ENCODE results near the gene TFDP2. TPM values are rescaled to one million over a fixed set of nuclear protein-coding genes. Genes with fewer than 3 reads are reported as not detected.
"Not testable (repeated sequence)": the region's sequence is repeated elsewhere in the genome, so short reads cannot be mapped to it uniquely, and the experiment has no call there.

Gene TFDP2
- total RNA-seq, 4 donors from 2014 or later = 38.0 to 95.4 (median 65.4) TPM

DNA sequence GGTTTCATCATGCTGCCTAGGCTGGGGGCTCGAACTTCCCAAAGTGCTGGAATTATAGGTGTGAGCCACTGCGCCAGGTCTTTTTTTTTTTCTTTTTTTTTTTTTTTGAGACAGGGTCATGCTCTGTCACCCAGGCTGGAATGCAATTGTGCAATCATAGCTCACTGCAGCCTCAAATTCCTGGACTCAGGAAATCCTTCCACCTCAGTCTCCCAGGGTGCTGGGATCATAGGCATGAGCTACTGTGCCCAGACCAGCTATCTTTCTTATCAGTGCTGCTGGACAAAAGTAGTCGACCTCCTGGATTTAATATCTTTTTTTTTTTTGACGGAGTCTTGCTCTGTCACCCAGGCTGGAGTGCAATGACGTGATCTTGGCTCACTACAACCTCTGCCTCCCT is 60.8 kb downstream of the TFDP2 start:
- DNase-seq = no peak
- Histone ChIP-seq H3K27ac (peak overlapping the region in 1 of 4 donors; percentile 89), H3K4me3 (no peak overlapping the region)

DNA sequence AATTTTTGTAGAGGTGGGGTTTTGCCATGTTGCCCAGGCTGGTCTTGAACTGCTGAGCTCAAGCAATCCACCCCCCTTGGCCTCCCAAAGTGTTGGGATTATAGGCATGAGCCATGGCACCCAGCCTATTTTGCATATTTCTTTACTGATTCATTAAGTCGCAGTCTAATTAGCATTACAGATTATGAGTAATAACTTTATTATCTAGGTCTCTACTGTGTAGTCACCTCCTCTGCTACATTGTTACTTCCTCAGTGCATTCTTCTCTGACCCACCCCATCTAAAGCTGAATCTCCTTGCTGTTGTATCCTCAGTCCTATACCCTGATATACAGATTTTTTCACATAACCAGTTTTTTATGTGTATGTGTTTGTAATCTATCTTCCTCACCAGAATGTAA is 61.7 kb downstream of the TFDP2 start:
- Histone ChIP-seq H3K36me3 (no peaks in the 10 kb centered on the region), H3K4me3 (no peak overlapping the region), H3K27ac (peak overlapping the region in 2 of 4 donors; percentile 69 to 89), H3K9me3 (no peaks in the 10 kb centered on the region), H3K4me1 (no peaks in the 10 kb centered on the region), H3K27me3 (no peaks in the 10 kb centered on the region)
- DNase-seq = no peak
- TF ChIP-seq POLR2A (IDR thresholded peaks at IDR 0.05) = no peak

More for the DNA sequence above, 60.8 kb downstream of the TFDP2 start:
- no peaks in the 10 kb centered on the region for H3K4me1 ChIP-seq
- no peaks in the 10 kb centered on the region for H3K36me3 ChIP-seq
- H3K27me3 ChIP-seq = no peaks in the 10 kb centered on the region
- no peak for TF ChIP-seq POLR2A (IDR thresholded peaks at IDR 0.05)
- TF ChIP-seq, protein P1, sequence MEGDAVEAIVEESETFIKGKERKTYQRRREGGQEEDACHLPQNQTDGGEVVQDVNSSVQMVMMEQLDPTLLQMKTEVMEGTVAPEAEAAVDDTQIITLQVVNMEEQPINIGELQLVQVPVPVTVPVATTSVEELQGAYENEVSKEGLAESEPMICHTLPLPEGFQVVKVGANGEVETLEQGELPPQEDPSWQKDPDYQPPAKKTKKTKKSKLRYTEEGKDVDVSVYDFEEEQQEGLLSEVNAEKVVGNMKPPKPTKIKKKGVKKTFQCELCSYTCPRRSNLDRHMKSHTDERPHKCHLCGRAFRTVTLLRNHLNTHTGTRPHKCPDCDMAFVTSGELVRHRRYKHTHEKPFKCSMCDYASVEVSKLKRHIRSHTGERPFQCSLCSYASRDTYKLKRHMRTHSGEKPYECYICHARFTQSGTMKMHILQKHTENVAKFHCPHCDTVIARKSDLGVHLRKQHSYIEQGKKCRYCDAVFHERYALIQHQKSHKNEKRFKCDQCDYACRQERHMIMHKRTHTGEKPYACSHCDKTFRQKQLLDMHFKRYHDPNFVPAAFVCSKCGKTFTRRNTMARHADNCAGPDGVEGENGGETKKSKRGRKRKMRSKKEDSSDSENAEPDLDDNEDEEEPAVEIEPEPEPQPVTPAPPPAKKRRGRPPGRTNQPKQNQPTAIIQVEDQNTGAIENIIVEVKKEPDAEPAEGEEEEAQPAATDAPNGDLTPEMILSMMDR (IDR thresholded peaks at IDR 0.05) = no peak
- no peaks in the 10 kb centered on the region for H3K9me3 ChIP-seq

DNA sequence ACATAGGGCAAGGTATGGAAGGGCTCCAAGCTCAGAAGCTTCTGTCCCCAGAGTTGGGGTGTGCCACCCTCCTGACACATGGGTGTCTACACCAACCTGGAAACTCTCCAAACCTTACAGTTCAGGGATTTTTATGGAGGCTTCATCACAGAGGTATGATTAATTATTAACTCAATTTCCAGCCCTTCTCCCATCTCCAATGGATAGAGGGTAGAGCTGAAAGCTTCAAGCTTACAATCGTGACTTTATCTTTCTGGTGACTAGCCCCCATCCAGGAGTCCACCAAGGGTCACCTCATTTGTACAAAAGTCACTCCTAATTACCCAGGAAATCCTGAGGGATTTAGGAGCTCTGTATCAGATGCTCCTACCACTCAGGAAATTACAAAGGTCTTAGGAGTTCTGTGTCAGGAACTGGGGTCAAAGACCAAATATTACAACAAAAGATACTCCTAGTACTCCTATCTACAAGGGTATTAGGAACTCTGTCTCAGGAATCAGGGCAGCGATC is 62.7 kb downstream of the TFDP2 start:
- Histone ChIP-seq H3K4me3 (no peak overlapping the region), H3K9me3 (no peaks in the 10 kb centered on the region), H3K36me3 (no peaks in the 10 kb centered on the region), H3K27me3 (no peaks in the 10 kb centered on the region), H3K27ac (peak overlapping the region in 3 of 4 donors; percentile 48 to 89 (median 69)), H3K4me1 (no peaks in the 10 kb centered on the region)
- TF ChIP-seq, protein P1 (IDR thresholded peaks at IDR 0.05) = no peak
- no peak for TF ChIP-seq POLR2A (IDR thresholded peaks at IDR 0.05)
- peak in 1 of 3 donors; percentile 76 for DNase-seq

DNA sequence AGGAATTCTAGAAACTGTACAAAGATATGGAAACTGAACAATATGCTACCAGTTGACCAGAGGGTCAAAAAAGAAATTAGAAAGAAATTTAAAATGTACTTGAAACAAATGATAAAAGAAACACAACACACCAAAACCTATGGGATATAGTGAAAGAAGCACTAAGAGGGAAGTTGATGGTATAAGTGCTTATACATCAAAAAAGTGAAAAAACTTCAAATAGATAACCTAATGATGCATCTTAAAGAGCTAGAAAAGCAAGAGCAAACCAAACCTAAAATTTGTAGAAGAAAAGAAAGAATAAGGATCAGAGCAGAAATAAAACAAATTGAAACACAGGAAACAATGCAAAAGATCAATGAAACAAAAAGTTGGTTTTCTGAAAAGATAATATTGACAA is 68.2 kb downstream of the TFDP2 start:
- H3K27me3 ChIP-seq = no peaks in the 10 kb centered on the region
- H3K27ac ChIP-seq = no peak overlapping the region
- H3K9me3 ChIP-seq = no peaks in the 10 kb centered on the region
- no peak for DNase-seq
- peaks cover 0 to 6% (median 0%) of the 10 kb centered on the region in 4 donors for H3K4me1 ChIP-seq
- no peaks in the 10 kb centered on the region for H3K36me3 ChIP-seq
- no peak for TF ChIP-seq POLR2A (IDR thresholded peaks at IDR 0.05)
- TF ChIP-seq, protein P1 (IDR thresholded peaks at IDR 0.05) = no peak
- H3K4me3 ChIP-seq = no peak overlapping the region

DNA sequence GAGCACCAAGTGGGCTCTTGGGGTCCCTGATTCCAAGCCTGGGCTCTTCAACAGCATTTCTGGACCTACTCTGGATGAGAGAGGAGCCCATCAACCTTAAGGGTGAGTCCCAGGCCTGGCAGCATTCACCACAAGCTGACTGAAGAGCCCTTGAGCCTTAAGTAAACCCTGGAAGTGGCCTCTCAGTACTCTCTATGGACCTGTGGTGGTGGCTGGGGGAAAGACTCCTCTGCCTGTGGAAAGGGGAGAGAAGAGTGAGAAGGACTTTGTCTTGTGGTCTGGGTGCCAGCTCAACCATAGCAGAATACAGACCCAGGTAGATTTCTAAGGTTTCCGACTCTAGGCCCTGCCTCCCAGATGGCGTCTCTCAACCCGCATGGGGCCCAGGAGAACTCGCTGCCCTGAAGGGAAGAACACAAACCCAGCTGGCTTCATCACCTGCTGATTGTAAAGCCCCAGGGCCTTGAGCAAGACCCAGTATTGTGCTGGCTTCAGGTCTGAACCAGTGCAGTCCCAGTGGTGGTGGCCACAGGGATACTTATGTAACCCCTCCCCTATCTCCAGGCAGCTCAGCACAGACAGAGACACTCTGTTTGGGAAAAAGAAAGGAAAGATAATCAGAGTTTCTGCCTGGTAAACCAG is 71.4 kb downstream of the TFDP2 start:
- no peak for TF ChIP-seq POLR2A (IDR thresholded peaks at IDR 0.05)
- TF ChIP-seq, protein P1 (IDR thresholded peaks at IDR 0.05) = no peak
- Histone ChIP-seq H3K27ac (peak overlapping the region in 3 of 4 donors; percentile 32 to 69 (median 55)), H3K4me3 (no peak overlapping the region), H3K4me1 (peaks cover 0 to 7% (median 0%) of the 10 kb centered on the region in 4 donors), H3K27me3 (no peaks in the 10 kb centered on the region), H3K36me3 (no peaks in the 10 kb centered on the region), H3K9me3 (no peaks in the 10 kb centered on the region)
- no peak for DNase-seq

DNA sequence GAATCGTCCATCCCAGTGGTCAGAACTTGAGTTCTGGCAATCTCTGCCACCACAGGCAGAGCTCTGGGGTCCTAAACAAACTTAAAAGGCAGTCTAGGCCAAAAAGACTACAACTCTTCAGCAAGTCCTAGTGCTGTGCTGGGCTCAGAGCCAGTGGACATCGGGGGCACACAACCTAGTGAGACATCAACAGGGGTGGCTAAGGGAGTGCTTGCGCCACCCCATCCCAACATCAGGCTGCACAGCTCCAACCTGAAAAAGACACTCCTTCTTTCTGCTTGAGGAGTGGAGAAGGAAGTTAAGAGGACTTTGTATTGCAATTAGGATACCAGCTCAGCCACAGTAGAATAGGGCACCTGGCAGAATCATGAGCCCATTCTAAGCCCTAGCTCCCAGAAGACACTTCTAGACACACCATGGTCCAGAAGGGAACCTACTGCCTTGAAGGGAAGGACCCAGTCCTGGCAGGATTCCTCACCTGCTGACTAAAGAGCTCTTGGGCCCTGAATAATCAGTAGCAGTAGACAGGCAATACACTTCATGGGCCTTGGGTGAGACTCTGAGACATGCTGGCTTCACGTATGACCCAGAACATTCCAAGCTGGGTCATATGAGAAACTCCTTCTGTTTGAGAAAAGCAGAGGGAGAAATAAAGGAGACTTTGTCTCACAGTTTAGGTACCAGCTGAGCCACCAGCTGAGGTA is 72.0 kb downstream of the TFDP2 start:
- H3K9me3 ChIP-seq = no peaks in the 10 kb centered on the region
- no peak for DNase-seq
- H3K27me3 ChIP-seq = no peaks in the 10 kb centered on the region
- no peak overlapping the region for H3K4me3 ChIP-seq
- H3K27ac ChIP-seq = peak overlapping the region in 3 of 4 donors; percentile 32 to 69 (median 55)
- no peaks in the 10 kb centered on the region for H3K36me3 ChIP-seq
- TF ChIP-seq POLR2A (IDR thresholded peaks at IDR 0.05) = no peak
- TF ChIP-seq, protein P1 (IDR thresholded peaks at IDR 0.05) = no peak
- peaks cover 0 to 13% (median 0%) of the 10 kb centered on the region in 4 donors for H3K4me1 ChIP-seq

DNA sequence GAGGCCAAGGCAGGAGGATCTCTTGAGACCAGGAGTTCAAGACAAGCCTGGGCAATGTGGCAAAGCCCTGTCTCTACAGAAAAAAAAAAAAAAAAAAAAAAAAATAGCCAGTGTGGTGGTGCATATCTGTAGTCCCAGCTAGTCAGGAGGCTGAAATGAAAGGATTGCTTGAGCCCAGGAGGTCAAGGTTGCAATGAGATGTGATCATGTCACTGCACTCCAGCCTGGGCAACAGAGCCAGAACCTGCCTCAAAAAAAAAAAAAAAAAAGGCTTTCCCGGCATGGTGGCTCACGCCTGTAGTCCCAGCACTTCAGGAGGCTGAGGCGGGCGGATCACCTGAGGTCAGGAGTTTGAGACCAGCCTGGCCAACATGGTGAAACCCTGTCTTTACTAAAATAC is 73.7 kb downstream of the TFDP2 start:
- not testable (repeated sequence) for H3K9me3 ChIP-seq, H3K4me3 ChIP-seq, H3K36me3 ChIP-seq, H3K27ac ChIP-seq, H3K27me3 ChIP-seq, DNase-seq
- H3K4me1 ChIP-seq = peaks cover 0 to 17% (median 0%) of the 10 kb centered on the region in 4 donors
